ENCODE data around the gene ADSS1. TPM values are rescaled to one million over a fixed set of nuclear protein-coding genes. Genes with fewer than 3 reads are reported as not detected.

Gene ADSS1
- polyA plus RNA-seq, 1 of the 3 experiments (the other 2 are of a cell fraction) = 14.3 TPM

DNA sequence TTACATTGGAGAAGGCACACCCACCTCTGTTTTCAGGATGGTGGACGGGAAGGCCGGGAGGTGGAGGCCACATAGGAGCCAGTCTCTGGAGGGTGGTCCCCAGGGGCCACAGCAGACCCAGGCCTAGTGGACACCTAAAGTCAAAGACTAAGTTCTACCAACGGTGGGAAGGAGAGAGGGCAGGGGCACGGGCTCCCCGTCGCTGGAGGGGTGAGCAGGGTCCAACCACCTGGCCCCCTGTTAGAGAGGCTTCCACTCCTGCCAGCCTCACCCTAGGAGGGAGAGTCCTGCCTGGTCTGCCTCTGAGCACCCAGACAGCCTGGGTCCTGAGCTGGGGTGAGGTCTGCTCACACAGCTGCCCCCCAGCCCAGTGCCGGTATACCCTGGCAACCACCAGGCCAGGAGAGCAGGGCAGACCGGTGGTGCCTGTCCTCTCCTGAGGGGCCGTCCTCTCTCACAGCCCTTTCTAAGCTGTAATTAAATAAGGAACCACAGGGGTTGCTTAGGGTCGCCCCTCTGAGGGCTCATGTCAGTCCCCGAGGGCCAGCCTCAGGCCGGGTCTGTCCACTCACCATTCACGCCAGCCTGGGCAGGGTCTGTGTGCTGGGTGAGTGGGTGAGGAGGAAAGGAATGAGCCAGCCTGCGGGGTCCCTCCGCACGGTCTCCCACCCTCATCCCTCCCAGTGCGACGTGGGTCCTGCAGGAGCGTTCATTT lies 32.3 kb upstream of the ADSS1 start:
- CTCF ChIA-PET = interaction anchor here (1.3 to 4.8 kb wide), 2 partner anchors 11 to 31 kb away, joined by 3 to 18 read pairs; partner anchors contain the start of gene ADSS1
- no peaks in the 10 kb centered on the region for H3K27me3 ChIP-seq (ENCODE audit: insufficient read depth)
- H4K20me1 ChIP-seq (ENCODE audit: insufficient read depth) = peaks cover 59% of the 10 kb centered on the region
- POLR2A ChIA-PET = no interaction called here
- H3K4me2 ChIP-seq = peak overlapping the region; percentile 100
- H3K9me3 ChIP-seq = no peaks in the 10 kb centered on the region
- H3K27ac ChIP-seq (ENCODE audit: low read depth in 2 of 2, low read length in 1 of 2) = no peak overlapping the region
- no peak overlapping the region for H3K4me3 ChIP-seq (ENCODE audit: low read depth in 2 of 2, low read length in 1 of 2)
- peaks cover 13 to 46% of the 10 kb centered on the region in 2 experiments for H3K4me1 ChIP-seq (ENCODE audit: control insufficient read depth in 1 of 2, insufficient read depth in 2 of 2, low read depth in 1 of 2, low read length in 1 of 2)
- TF ChIP-seq FOSL2 (IDR thresholded peaks at IDR 0.05; ENCODE audit: borderline replicate concordance, low read depth) (no peak), JUND (IDR thresholded peaks at IDR 0.05) (no peak), RXRA (IDR thresholded peaks at IDR 0.05; ENCODE audit: borderline replicate concordance, low read depth) (no peak), FOXJ3 (CRISPR knock-in tag; IDR thresholded peaks at IDR 0.05) (no peak), TAF1 (IDR thresholded peaks at IDR 0.05; ENCODE audit: borderline replicate concordance, low read depth, low read length) (no peak), RFX5 (IDR thresholded peaks at IDR 0.05; ENCODE audit: low read length) (no peak), SMC3 (IDR thresholded peaks at IDR 0.05; ENCODE audit: low read depth, low read length) (no peak), RCOR1 (IDR thresholded peaks at IDR 0.05; ENCODE audit: low read length) (no peak)
- TF ChIP-seq, protein P1, sequence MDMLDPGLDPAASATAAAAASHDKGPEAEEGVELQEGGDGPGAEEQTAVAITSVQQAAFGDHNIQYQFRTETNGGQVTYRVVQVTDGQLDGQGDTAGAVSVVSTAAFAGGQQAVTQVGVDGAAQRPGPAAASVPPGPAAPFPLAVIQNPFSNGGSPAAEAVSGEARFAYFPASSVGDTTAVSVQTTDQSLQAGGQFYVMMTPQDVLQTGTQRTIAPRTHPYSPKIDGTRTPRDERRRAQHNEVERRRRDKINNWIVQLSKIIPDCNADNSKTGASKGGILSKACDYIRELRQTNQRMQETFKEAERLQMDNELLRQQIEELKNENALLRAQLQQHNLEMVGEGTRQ (IDR thresholded peaks at IDR 0.05; ENCODE audit: borderline replicate concordance, low read depth, low read length) = no peak
- H3F3A ChIP-seq (replicated peaks; ENCODE audit: insufficient read depth) = peaks cover 13% of the 10 kb centered on the region
- H2AFZ ChIP-seq (ENCODE audit: low read depth) = no peak overlapping the region
- DNase-seq = no peak
- H3K9ac ChIP-seq = no peak overlapping the region
- peaks cover 3 to 16% of the 10 kb centered on the region in 2 experiments for H3K36me3 ChIP-seq (replicated peaks in 1 of 2; ENCODE audit: control insufficient read depth in 1 of 2, insufficient read depth in 2 of 2, low read length in 1 of 2)
- peaks cover 63% of the 10 kb centered on the region for H3K79me2 ChIP-seq (ENCODE audit: insufficient read depth)
- H3K9me2 ChIP-seq = no peaks in the 10 kb centered on the region
- WGBS (ENCODE audit: low lambda C conversion rate) = 98% methylated on average over 12 of the region's 19 CpGs

DNA sequence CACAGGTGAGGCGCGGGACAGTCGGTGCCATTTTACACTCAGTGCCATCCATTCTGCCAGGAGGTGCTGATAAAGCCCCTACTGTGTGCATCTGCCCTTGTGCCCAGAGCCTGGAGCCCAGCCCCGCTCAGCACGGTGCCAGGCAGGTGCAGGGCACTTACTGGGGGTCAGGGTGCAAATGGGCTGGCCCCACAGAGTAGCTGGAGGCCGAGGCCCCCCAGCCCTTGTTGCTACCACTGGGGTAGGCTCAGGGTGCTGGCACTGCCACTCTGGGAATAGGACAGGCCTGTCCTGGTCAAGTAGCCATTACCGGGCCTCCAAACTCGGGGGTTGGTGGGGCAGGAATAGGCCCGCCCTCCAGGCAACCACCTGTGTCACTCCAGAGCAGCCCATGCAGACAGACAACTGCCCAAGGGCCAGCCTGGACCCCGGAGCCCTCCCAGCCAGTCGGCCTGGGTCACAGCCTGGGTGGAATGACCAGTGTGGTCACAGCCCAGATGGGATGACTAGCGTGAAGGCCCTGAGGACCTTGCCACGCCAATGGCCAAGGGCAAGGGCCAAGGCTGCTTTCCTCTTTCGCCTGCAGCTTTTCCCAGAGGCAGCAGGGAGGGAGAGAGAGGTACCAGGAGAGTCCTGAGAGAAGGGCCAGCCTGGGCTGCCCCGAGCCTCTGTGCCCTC lies 31.6 kb upstream of the ADSS1 start:
- TF ChIP-seq NRF1 (IDR thresholded peaks at IDR 0.05; ENCODE audit: low read depth, low read length) = no peak
- TF ChIP-seq, protein P2, sequence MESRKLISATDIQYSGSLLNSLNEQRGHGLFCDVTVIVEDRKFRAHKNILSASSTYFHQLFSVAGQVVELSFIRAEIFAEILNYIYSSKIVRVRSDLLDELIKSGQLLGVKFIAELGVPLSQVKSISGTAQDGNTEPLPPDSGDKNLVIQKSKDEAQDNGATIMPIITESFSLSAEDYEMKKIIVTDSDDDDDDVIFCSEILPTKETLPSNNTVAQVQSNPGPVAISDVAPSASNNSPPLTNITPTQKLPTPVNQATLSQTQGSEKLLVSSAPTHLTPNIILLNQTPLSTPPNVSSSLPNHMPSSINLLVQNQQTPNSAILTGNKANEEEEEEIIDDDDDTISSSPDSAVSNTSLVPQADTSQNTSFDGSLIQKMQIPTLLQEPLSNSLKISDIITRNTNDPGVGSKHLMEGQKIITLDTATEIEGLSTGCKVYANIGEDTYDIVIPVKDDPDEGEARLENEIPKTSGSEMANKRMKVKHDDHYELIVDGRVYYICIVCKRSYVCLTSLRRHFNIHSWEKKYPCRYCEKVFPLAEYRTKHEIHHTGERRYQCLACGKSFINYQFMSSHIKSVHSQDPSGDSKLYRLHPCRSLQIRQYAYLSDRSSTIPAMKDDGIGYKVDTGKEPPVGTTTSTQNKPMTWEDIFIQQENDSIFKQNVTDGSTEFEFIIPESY (IDR thresholded peaks at IDR 0.05; ENCODE audit: borderline replicate concordance, low read depth) = no peak
- TF ChIP-seq YY1 (IDR thresholded peaks at IDR 0.05; ENCODE audit: low read depth) = no peak
- TF ChIP-seq, protein P3, sequence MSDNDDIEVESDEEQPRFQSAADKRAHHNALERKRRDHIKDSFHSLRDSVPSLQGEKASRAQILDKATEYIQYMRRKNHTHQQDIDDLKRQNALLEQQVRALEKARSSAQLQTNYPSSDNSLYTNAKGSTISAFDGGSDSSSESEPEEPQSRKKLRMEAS (IDR thresholded peaks at IDR 0.05; ENCODE audit: low read depth) = no peak
- no peak for TF ChIP-seq RFX5 (IDR thresholded peaks at IDR 0.05; ENCODE audit: low read length)
- TF ChIP-seq EZH2phosphoT487 (IDR thresholded peaks at IDR 0.05; ENCODE audit: borderline replicate concordance, low read depth) = no peak

More for the DNA sequence above, 31.6 kb upstream of the ADSS1 start:
- Histone ChIP-seq H3K27ac (ENCODE audit: low read depth in 2 of 2, low read length in 1 of 2) (no peak overlapping the region), H3K27me3 (ENCODE audit: insufficient read depth) (no peaks in the 10 kb centered on the region), H3K9ac (no peak overlapping the region), H3K4me2 (no peak overlapping the region), H3K79me2 (ENCODE audit: insufficient read depth) (peaks cover 70% of the 10 kb centered on the region), H3K9me2 (no peaks in the 10 kb centered on the region), H3K4me3 (ENCODE audit: low read depth in 2 of 2, low read length in 1 of 2) (no peak overlapping the region), H3K9me3 (no peaks in the 10 kb centered on the region), H2AFZ (ENCODE audit: low read depth) (no peak overlapping the region), H4K20me1 (ENCODE audit: insufficient read depth) (peaks cover 66% of the 10 kb centered on the region), H3K36me3 (replicated peaks in 1 of 2; ENCODE audit: control insufficient read depth in 1 of 2, insufficient read depth in 2 of 2, low read length in 1 of 2) (peaks cover 3 to 16% of the 10 kb centered on the region in 2 experiments), H3F3A (replicated peaks; ENCODE audit: insufficient read depth) (peaks cover 13% of the 10 kb centered on the region), H3K4me1 (ENCODE audit: control insufficient read depth in 1 of 2, insufficient read depth in 2 of 2, low read depth in 1 of 2, low read length in 1 of 2) (peaks cover 13 to 46% of the 10 kb centered on the region in 2 experiments)
- no peak for DNase-seq
- POLR2A ChIA-PET = interaction anchor here (0.6 kb wide), 1 partner anchor 17 kb away, joined by 3 read pairs; no protein-coding TSS in a partner anchor
- 94% methylated on average over 5 of the region's 15 CpGs for WGBS (ENCODE audit: low lambda C conversion rate)
- CTCF ChIA-PET = no interaction called here

All from SK-N-SH (cell line).